ENCODE data around the gene HTT.

DNA sequence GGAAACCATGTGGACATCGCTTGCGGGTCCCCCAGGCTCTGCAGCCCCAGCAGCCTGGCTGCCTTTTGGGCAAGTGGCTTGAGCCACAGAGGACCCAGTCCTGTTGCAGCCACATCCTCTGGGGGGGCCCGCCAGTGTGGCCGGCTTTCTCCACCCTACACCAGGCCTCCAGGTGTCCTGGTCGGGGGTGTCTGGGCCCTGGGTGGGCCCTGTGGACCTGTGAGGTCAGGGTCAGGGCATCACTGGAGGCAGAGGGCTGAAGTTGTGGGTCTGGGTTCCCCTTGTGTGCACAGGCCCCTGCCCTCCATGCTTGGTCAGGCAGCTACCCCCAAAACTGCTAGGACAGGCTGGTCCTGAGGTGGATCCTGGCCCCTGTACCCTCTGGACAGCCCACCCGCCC, 171.2 kb downstream of the HTT start:
- no peak for TF ChIP-seq POLR2A (IDR thresholded peaks at IDR 0.05)
- TF ChIP-seq, protein P1, sequence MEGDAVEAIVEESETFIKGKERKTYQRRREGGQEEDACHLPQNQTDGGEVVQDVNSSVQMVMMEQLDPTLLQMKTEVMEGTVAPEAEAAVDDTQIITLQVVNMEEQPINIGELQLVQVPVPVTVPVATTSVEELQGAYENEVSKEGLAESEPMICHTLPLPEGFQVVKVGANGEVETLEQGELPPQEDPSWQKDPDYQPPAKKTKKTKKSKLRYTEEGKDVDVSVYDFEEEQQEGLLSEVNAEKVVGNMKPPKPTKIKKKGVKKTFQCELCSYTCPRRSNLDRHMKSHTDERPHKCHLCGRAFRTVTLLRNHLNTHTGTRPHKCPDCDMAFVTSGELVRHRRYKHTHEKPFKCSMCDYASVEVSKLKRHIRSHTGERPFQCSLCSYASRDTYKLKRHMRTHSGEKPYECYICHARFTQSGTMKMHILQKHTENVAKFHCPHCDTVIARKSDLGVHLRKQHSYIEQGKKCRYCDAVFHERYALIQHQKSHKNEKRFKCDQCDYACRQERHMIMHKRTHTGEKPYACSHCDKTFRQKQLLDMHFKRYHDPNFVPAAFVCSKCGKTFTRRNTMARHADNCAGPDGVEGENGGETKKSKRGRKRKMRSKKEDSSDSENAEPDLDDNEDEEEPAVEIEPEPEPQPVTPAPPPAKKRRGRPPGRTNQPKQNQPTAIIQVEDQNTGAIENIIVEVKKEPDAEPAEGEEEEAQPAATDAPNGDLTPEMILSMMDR (IDR thresholded peaks at IDR 0.05), result no peak

Data from lower leg skin (tissue), 3 donors.